Myocyte (in vitro differentiated cells): Measurements from ENCODE around the gene SMG6. TPM values are rescaled to one million over a fixed set of nuclear protein-coding genes. Genes with fewer than 3 reads are reported as not detected.

Experiments
- DNase-seq: peaks from one replicate; pipeline ENCODE4 v3.0.0-alpha.2; 2012; ENCODE audit warnings: low read depth
- total RNA-seq: library from RNA; depleted of rRNA; stranded (reverse); fragments of >200 nt; gene quantifications from 2 replicates; pipeline ENCODE4 v1.2.3, GENCODE V29; 2014

The SMG6 gene
- total RNA-seq, 1 donor from 2014 or later, result 25.2 TPM

DNA sequence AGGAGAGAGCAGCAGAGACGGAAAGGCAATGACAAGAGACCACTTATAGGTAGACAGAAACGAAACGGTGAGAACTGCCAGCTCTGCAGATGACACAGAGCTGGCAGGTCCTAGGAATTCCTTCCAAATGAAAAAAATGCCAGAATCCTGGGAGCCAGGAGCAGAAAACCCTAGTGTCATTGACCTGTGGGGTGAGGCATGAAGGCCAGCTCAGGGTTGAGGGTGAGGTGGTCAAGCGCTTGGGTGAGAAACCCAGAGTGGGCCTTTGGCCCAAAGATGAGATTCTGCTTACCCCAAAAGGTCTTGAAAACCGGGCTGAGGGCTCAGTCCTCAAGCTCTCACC is 239.5 kb downstream of the SMG6 start:
- no peak for DNase-seq

DNA sequence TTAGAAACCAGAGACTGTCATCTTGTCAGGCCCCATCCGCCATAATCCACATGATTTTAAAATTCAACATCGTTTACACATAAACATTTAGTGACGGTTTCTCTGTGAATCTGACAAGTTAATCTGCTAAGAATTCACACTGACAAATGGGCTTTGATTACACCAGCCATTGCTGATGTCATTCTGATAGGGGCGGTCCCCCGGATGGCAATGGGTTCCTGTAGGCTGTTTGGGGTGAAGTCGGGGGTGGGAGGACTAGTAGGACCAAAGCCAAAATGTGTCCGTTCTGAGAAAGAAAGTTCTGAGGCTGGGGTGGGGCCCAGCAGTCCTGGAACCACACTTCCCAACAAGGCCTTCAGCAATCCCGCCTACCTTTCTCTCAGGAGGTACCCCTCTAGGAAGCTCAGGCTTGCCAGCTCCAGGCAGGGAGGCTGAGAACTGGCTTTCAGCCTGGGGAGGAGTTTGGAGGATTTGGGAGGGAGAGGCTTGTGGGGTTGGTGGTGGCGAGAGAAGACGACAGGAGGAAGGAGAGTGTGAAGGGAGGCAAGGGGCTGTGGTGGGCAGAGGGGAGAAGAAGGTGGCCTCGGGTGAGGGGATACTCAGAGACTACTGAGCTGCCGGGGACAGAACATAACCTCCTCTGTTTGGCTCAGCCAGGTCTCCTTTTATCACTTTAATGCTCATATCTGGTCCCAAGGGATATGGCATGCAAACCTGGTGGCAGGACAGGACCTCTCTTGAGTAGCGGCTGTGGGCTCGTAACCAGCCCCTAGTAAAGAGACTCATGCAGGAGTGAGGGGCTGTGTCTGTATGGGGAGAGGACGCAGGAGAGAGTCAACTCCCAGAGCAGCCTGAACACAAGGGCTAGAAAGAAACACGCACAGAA is 240.1 kb downstream of the SMG6 start:
- no peak for DNase-seq

DNA sequence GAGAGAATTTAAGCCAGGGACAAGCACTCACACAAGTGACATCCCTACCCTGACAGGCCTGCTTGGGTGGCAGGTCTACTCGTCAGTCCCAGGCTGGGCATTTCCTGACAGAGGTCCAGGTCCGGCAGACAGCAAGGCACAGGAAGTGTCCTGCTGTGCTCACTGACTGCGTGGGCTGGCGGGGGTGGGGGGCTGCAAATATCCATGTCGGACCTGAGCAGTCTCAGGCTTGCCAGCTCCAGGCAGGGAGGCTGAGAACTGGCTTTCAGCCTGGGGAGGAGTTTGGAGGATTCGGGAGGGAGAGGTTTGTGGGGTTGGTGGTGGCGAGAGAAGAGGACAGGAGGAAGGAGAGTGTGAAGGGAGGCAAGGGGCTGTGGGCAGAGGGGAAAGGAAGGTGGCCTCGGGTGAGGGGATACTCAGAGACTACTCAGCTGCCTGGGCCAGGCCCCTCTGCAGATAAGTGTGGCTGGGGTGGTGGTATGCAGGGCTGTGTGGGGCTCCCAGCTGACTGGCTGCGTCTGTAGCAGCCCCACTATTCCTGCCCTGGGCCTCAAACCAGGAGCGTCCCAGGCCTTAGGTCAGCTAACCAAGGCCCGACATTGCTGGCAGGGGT is 240.9 kb downstream of the SMG6 start:
- DNase-seq, result no peak

DNA sequence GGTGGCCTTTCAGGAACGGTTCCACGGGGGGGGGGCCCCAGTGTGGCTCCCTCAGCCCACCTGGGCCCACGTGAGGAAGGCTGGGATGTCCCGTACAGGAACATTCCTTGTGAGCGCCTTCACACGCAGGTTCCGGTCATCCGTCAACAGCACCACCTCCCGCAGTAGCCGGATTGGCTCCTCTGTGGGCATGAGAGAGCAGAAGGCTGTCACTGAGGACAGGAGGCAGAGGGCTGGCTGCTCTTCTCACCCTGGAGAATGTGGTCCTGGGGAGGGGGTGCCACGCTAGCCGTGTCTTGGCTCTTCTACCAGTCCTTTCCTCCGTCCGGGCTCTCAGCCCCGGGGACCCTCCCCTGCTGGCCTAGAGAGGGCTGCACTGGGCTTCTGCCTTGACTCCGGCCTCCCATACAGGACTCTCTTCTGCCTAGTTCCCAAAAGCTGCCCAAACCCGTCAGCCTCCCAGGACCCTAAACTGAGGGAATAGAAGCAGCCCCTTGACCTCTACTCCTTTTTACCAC is 242.1 kb downstream of the SMG6 start:
- DNase-seq, result no peak

DNA sequence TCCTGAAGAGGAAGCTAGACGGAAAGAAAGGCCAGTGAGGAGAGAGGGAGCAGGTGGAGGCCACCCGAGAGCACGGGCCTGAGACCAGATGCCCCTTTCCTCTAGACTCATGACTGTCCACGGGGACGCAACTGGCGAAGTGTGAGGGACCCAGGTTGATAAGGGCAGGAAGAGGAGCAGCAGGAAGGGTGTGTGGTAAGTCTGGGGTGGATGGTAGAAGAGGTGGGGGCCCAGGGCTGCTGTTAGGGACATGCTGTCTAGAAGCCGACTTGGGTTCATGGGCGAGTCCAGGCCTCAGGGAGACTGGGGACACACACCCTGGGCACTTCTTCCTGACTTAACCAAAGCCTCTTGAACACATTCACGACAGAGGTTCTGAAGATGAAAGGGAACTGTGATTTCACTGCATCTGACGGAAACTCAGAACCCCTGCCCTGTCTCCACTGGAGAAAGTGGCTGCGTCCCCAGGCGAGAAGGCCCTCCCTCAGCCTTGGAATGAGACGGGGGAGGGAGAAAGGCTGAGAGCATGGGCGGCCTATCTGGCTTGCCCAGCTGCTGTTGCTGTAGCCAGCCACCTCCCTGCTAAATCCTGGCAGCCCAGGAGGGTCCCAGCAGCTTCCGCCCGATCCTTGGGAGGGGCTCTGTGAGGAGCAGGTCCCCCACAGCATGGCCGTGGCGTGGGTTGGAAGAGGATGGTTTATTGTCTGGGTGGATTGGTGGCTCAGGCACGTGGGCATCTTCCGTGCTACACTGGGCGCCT is 242.7 kb downstream of the SMG6 start:
- DNase-seq, result no peak

DNA sequence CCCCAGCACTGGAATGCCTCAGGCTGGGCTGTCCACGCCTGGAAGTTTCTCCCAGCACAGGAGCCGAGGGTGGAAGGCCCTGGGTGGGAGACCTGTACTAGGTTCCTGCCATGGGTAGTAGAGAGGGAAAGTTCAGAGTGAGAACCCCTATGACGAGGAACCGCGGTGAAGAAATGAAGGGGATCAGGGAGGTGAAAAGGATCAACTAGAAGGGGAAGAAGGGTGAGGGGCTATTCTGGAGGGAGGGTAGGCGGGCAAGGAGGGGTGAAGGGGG is 243.3 kb downstream of the SMG6 start:
- DNase-seq, result no peak

DNA sequence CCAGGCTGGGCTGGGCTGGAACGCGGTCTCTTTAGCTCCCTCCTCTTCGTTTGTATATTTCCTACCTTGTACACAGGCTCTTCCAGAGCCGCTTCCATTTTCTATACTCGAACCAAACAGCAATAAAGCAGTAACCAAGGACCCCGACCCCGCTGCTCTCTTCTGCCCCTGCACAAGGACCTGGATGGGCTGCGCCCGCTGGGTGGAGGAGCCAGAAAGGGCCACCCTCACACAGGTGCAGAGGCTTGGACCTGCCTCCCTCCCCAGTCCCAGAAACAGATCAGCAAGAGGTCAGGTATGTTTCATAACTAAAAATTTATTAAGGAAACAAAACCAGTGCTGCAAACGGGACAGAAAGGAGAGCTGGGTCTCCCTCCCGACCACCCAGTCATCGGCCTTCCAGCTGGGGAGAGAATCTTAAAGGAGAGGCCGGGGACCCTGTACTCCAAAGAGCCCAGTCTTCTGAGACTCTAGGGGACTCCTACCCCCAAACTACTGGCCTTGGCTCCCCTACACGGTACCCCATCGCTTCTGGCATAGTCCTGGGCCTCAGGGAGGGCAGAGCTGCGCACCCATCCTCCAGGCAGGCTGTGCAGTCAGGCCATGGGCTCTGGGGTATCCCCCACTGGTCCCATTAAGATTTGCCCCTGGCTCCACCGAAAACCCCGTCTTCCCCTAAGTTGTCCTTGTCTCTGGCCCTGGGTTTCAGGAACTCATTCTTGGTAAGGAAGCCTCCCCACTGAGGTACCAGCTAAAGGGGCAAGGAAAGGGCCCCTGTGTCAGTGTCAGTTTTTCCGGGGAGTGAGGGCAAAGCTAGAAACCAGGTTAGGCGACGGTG is 243.8 kb downstream of the SMG6 start:
- DNase-seq, result no peak

DNA sequence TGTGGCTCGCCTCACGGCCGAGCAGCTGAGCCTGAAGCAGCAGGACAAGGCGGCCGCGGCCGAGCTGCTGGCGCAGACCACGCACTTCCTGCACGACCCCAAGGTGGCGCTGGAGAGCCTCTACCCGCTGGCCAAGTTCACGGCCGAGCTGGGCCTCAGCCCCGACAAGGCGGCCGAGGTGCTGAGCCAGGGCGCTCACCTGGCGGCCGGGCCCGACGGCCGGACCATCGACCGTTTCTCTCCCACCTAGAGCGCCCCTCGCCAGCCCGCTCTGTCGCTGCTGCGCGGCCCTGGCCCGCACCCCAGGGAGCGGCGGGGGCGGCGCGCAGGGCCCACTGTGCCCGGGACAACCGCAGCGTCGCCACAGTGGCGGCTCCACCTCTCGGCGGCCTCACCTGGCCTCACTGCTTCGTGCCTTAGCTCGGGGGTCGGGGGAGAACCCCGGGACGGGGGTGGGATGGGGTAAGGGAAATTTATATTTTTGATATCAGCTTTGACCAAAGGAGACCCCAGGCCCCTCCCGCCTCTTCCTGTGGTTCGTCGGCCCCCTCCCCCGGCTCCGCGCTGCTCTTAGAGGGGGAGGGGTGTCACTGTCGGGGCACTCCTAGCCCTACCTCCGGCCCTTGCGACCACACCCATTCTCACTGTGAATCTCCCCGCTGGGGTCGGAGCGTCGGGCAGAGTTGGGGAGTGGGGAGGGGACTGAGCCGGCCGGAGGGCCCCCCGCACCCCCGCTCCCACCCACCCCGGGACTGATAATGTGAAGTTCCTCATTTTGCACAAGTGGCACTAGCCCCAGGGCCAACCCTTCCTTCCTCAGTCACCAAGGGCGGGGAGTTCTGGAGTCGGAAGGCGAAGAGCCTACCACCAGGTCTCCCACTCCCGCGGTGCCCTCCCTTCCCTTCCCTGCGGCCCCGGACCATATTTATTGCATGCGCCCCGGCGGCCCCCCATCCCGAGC is 244.7 kb downstream of the SMG6 start:
- no peak for DNase-seq

DNA sequence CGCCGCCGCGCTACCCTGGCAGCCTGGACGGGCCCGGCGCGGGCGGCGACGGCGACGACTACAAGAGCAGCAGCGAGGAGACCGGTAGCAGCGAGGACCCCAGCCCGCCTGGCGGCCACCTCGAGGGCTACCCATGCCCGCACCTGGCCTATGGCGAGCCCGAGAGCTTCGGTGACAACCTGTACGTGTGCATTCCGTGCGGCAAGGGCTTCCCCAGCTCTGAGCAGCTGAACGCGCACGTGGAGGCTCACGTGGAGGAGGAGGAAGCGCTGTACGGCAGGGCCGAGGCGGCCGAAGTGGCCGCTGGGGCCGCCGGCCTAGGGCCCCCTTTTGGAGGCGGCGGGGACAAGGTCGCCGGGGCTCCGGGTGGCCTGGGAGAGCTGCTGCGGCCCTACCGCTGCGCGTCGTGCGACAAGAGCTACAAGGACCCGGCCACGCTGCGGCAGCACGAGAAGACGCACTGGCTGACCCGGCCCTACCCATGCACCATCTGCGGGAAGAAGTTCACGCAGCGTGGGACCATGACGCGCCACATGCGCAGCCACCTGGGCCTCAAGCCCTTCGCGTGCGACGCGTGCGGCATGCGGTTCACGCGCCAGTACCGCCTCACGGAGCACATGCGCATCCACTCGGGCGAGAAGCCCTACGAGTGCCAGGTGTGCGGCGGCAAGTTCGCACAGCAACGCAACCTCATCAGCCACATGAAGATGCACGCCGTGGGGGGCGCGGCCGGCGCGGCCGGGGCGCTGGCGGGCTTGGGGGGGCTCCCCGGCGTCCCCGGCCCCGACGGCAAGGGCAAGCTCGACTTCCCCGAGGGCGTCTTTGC is 245.6 kb downstream of the SMG6 start:
- no peak for DNase-seq

DNA sequence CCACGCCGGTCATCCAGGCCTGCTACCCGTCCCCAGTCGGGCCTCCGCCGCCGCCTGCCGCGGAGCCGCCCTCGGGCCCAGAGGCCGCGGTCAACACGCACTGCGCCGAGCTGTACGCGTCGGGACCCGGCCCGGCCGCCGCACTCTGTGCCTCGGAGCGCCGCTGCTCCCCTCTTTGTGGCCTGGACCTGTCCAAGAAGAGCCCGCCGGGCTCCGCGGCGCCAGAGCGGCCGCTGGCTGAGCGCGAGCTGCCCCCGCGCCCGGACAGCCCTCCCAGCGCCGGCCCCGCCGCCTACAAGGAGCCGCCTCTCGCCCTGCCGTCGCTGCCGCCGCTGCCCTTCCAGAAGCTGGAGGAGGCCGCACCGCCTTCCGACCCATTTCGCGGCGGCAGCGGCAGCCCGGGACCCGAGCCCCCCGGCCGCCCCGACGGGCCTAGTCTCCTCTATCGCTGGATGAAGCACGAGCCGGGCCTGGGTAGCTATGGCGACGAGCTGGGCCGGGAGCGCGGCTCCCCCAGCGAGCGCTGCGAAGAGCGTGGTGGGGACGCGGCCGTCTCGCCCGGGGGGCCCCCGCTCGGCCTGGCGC is 246.3 kb downstream of the SMG6 start:
- DNase-seq, result no peak

DNA sequence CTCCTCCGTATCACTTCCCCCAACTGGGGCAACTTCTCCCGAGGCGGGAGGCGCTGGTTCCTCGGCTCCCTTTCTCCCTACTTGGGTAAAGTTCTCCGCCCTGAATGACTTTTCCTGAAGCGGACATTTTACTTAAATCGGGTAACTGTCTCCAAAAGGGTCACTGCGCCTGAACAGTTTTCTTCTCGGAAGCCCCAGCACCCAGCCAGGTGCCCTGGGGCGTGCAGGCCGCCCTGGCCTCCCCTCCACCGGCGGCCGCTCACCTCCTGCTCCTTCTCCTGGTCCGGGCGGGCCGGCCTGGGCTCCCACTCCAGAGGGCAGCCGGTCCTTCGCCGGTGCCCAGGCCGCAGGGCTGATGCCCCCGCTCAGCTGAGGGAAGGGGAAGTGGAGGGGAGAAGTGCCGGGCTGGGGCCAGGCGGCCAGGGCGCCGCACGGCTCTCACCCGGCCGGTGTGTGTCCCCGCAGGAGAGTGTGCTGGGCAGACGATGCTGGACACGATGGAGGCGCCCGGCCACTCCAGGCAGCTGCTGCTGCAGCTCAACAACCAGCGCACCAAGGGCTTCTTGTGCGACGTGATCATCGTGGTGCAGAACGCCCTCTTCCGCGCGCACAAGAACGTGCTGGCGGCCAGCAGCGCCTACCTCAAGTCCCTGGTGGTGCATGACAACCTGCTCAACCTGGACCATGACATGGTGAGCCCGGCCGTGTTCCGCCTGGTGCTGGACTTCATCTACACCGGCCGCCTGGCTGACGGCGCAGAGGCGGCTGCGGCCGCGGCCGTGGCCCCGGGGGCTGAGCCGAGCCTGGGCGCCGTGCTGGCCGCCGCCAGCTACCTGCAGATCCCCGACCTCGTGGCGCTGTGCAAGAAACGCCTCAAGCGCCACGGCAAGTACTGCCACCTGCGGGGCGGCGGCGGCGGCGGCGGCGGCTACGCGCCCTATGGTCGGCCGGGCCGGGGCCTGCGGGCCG is 247.1 kb downstream of the SMG6 start:
- no peak for DNase-seq

DNA sequence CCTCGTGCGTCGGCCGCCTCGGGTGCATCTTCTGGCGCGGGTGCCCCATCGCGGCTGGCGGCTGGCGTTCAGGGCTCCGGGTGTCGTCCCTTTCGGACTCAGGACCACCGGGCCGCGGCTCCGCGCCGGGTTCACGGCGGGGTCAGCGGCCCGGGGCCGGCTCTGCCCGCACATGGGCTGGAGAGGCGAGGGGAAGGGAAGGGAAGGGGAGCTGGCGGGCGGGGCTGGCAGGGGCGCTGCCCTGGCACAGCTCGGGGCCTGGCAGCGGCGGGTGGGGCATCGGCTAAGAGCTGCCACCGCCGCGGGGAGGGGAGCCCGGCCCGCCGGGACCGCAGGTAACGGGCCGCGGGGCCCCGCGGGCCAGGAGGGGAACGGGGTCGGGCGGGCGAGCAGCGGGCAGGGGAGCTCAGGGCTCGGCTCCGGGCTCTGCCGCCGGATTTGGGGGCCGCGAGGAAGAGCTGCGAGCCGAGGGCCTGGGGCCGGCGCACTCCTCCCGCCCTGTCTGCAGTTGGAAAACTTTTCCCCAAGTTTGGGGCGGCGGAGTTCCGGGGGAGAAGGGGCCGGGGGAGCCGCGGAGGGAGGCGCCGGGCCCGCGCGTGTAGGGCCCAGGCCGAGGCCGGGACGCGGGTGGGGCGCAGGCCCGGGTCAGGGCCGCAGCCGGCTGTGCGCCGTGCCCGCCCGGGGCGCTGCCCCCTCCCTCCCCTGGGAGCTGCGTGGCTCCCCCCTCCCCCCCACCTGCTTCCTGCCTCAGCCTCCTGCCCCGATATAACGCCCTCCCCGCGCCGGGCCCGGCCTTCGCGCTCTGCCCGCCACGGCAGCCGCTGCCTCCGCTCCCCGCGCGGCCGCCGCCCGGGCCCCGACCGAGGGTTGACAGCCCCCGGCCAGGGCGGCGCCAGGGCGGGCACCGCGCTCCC is 248.0 kb downstream of the SMG6 start:
- DNase-seq, result no peak

DNA sequence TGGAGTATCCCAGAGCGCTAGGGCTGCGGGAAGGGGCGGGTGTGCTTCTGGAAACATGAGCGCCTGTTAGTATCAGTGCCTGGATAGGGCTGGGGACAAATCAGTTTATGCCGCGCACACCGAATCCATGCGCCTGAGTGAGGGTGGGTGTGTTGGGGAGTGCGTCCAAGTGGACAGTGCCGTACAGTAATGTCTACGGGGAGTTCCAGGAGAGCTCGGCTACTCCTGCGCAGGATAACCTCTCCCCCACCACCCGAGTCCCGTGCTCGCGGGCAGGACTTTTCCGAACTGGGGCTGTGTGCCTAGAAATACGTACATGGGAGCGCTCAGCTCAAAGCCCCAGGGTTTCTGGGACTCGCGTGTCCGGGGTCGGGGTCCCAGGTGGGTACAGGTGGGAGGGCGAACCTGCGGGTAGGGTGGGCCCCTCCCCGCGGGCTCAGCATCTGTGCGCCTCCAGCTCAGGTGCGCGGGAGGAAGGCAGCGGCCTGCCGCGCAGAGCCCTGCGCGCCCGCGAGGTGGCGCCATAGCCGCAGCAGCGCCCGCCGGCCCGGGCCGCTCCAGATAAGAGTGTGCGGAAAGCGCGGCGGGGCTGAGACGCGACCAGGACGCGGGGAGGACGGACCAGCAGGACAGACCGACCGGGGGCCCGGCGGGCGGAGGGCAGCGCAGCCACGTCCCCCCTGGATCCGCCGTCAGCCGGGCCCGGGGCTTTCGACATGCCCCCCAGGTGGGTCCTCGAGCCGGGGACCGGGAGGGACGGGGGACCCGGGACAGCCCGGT is 248.9 kb downstream of the SMG6 start, which contains the start of gene HIC1:
TSS of gene HIC1 (plus strand) at position 592 of the 780 bp plus-strand sequence. CDS start 1,588 bp downstream, outside the sequence.
- peak; percentile 65 for DNase-seq

DNA sequence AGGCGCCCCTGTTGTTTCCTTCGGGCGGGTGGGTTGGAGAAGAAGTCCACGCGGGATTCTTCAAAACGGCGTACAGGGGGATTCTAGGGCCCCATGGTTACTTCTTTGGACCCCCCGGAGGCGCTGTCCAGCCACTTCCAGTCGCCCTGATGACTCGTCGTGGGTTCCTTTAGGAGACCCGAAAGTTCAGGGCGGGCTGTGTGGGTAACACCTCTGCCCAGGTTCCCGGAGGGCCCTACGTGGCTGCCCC is 249.4 kb downstream of the SMG6 start:
- DNase-seq, result no peak

DNA sequence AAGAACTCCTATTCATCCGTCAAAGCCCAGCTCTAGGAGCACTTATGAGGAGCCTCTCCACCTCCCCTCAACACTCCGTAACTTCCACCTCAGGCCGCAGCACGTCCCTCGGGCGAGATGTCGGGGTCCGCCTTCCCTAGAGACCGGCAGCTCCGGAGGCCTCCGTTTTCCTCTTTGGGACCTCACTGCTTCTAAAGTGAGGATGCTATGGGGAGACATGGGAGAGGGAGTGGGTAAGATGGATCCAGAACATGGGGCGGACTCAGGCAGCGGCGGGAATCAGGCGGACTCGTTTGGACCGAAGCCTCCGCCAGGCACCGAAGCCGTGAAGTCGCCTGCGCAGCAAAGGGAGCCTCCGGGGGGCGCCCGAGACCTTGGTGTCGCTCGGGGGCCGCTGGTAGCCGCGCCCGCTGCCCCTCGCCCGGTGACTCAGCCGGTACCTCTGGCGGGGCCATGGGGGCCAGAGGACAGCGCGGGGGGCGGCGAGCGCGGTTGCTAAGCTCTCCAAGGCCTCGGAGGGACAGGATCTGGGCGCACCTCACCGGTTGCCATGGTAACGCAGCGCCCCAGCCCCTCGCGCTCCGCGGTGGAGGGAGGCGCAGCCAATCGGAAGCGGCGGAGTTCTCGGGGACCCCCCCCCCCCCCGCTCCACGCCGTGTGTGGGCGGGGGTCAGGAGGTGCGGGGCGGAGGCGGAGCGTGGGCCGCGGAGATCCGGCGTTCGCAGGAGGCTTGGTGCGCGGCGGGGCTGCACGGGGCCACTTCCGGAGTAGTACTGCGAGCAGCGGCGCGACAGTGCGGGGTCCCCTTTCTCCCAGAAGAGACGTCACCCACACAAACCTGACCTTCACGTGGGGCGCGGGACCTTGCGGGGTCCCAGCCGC is 250.0 kb downstream of the SMG6 start:
- no peak for DNase-seq
